ENCODE results near the gene LIN52.

The LIN52 gene

DNA sequence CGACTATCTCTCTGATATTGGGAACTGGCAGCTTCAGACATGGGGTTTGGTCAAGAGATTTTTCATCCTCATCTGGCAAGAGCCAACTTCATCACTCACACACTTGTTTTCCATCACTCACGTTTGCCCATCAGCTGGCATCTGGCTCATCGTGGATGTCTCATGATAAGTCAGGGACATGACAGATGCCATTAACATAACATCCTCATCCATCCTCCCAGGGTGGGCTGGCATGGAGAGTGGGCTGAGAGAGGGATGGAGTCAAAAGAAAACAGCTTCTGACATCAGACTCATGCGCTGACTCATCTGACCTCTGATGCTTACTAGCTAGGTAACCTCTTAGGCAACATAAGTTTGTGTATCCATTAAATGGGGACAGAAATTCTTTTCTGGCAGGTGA is 152.7 kb downstream of the LIN52 start:
- DNase-seq (ENCODE audit: low read depth in 2 of 2): no peak

DNA sequence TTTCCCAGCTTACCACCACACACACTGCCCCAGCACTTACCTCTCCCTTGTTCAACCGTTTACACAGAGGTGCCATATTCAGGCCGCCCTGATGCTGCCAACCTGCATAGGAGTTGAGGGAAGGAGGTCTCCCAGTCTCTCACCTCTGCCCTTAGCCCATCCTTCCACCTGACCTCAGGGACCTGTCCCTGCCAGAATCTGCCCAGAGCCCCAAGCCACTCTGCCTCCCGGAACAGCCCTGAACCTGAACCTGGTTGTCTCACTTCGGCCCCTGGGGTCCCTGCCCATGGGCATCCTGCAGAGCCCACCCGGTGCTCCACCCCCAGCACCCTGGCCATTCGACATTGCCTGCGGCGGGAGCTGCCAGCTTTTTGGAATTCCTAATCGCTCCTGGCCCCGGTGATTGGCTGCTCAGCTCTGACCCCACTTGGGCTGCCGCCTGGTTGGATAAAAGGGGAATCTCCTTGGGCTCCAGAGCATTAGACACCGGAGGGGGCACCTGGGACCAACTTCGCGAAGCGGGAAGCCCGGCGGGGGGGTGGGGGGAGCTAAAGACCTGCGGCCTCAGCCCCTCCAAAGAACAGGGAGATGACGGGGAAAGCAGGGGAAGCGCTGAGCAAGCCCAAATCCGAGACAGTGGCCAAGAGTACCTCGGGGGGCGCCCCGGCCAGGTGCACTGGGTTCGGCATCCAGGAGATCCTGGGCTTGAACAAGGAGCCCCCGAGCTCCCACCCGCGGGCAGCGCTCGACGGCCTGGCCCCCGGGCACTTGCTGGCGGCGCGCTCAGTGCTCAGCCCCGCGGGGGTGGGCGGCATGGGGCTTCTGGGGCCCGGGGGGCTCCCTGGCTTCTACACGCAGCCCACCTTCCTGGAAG is 154.5 kb downstream of the LIN52 start, which contains the start of gene VSX2:
VSX2 (plus strand) TSS at position 476 of the 874 bp plus-strand sequence; CDS start at position 589, 113 bp downstream.
- DNase-seq (ENCODE audit: low read depth in 2 of 2): no peak

DNA sequence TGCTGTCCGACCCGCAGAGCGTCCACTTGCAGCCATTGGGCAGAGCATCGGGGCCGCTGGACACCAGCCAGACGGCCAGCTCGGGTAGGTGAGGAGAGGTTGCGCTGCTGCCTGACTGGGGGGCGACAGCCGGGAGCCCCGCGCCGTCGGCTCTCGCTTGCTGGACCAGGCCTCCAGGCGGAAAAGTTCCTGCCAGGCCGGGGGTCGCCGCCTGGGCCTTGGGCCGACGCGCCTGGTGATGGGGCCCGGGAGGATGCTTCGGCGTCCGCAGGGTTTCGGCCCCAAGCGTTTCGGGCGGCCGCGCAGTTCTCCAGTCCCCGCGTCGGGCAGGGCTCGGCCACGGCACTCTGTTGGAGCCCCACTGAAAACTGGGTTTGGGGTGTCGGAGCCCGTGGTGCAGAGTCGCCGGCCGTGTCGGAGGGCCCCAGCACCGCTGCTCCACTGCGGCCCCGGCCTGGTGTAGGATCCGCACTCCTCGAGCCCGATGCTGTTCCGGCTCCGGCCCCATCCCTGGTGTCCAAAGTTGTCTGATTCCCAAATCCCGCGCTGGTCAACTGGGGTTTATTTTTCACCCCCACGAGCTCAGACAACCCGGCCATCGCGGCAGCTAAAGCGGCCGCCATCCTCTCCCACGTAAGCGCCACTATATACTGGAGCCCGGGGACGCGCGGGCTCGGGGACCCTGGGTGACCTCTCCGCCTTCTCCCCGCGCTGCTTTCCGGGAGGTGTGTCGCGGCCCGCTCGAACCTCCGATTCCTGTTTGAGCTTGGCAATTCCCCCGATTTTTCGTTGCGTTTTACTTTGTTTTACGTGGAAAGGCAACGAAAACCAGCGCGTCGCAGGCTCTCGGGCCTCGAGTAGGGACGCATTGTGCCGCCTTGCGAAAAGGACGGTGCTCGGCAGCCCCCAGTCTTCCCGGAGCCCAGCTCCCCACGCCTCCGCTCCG is 155.4 kb downstream of the LIN52 start:
- no peak for DNase-seq (ENCODE audit: low read depth in 2 of 2)

DNA sequence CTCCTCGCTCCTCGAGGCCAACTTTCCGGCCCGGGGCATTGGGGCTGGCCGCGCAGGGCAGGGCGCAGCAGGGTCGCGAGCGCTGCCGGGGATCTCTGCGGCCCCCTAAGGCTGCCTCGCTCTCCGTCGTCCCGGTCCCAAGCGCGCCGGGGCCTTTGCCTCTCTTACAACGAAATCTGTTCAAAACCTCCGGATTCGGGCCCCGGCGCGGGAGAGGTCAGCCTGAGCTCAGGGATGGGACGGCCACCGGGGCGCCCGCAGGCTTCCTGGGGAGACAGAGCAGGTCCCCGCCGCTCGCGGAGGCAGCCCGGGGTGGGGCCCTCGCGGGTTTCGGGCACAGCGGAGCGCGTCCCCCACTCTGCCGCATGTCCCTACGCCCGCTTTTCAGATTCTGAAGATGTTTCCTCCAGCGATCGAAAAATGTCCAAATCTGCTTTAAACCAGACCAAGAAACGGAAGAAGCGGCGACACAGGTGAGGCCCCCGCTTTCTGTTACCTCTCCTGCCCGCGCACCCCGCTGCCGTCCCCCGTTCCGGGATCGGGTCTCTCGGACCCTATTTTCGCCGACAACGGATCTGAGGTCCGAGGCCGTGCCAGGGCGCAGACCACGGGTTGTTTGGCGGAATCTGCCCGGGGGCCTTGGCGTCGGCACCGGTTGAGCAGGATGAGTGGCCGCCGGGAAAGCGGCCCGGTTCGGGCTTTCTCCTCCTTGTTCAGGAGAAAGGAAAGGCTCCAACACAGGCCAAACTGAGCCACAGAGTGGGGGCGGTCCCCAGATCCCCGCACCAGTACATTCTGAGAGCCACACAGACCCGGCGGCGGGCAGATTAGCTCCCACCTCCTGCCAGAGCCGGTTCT is 156.3 kb downstream of the LIN52 start:
- DNase-seq (ENCODE audit: low read depth in 2 of 2): no peak

DNA sequence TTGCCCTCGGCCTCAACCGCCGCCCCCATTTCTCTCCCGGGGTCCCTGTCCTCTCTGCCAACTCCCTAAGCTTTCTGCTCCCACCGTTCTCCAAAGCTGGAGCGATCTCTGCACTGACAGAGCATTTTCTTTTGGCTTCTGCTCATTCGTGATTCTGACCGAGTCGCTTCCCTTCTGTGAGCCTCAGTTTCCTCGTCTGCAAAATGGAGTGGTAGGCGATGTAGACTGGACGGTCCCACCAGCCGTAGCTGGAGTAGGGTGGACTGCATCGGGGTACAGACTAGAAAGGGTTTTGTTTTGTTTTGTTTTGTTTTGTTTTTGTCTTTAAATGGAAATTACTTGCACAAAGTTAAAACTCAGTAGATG is 156.9 kb downstream of the LIN52 start:
- no peak for DNase-seq (ENCODE audit: low read depth in 2 of 2)

DNA sequence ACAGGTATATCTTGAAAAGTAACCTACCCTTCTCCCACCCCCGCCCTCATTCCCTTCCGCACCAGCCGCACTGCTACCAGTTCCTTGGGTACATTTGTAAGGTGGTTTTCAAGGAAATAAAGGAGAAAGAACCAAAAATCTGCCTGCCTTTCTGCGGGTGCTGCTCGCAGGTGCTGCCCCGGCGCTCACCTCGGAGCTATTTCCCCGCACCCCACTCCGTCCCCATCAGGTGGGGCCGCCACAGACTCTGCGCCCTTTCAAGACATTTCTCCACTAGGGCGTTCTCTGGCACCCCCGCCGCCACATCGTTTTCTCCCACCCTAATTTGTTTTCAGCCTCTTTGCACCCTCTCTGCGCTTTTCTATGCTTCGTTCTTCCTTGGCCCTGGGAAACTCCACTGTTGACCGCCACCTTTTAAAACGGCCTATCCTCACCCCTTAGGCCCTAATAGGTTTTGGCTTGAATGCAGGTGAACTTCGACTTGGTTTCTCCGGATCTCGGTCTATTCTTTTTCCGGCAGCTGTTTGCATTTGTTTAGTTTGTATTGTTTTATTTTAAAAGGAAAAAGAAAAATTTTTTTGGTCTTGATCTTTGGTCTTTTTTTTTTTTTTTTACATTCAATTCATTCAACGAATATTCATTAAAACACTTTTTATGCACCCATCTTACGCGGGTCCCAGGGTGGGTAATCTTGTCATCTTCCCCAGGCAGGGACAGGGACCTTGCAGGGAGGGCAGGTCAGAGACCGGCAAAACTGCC is 157.4 kb downstream of the LIN52 start:
- no peak for DNase-seq (ENCODE audit: low read depth in 2 of 2)

DNA sequence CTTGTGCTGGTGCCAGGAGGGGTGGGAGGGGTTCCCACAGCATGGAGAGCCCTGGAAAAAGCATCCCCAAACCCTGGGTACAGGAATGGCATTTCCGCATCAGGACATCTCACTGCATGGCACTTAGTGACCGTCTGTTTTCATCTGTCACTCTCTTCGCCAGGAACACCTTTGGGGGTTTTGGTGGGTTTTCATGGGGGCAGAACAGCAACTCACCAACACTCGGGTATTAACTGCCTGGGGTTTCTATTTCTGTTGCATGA is 158.0 kb downstream of the LIN52 start:
- no peak for DNase-seq (ENCODE audit: low read depth in 2 of 2)

DNA sequence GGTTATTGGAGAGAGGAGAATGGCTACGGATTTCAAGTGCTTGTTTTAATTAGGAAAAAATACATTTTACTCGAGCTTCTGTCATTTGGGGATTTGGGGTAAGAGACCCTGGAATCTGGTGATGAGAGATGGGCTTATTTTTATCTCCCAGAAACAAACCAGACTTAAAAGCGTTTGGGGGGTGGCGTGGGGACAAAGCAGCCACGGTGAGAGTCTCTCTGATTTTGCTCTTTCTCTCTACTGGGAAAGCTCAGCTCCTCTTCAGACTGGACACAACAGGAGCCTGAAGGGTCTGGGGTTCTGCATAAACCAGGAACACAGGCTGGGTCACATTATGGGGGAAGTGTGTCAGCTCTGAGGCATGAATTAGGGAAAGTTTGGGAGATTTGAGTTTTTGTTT is 158.3 kb downstream of the LIN52 start:
- DNase-seq (ENCODE audit: low read depth in 2 of 2): no peak

DNA sequence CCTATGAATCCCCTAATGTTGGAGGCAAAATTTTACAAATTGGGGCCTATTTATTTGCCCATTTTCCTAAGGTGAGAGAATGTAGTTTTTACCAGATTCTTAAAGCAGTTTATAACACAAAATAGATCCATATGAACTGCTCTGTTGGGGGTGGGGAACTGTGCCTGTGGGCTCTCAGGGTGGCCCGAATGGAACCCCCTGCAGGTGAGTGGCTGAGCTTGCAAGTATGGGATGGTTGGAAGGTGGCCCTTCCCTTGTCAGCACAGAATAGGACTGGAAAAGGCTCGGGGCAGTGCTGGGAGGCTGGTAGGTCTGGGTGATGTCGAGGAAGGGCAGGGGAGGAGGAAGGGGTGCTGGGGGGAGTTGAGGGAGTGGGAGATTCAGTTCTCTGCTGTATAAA is 159.4 kb downstream of the LIN52 start:
- DNase-seq (ENCODE audit: low read depth in 2 of 2): no peak

DNA sequence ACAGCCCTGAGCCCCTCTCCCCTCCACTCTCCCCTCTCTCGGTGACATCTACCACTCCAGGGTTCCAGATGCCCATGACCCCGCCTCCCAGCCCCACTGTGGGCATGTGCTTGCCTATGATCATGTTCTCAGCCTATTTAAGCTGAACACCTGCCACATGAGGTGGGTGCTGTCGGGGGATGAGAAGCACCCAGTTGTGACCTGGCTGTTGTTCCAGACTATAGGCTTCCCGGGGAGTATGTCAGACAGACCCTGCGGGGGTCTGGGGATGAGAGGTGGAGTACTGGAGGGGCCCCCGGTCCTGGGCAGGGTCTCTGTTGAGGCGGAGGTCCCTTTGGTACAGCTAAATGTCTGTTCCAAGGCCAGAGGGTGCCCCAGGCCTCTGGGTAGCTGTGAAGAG is 160.5 kb downstream of the LIN52 start:
- no peak for DNase-seq (ENCODE audit: low read depth in 2 of 2)

DNA sequence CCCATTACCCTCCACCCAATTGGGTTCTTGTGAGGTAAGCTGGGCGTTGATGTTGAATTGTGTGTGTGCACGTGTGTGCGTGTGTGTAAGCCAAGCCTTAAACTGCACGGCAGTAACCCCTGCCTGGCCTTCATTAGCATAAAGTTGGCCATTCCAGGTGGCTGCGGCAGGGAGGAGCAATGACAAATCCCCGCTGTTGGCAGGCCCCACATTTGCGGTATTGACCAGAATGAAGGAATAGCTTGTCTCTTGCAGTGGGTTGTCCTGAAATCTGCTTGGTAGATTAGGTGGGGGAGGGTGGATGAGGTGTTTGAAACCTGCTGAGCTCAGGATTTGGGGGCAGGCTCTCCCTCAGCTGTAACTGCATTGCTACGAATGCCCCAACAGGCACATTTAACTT is 161.8 kb downstream of the LIN52 start:
- no peak for DNase-seq (ENCODE audit: low read depth in 2 of 2)

DNA sequence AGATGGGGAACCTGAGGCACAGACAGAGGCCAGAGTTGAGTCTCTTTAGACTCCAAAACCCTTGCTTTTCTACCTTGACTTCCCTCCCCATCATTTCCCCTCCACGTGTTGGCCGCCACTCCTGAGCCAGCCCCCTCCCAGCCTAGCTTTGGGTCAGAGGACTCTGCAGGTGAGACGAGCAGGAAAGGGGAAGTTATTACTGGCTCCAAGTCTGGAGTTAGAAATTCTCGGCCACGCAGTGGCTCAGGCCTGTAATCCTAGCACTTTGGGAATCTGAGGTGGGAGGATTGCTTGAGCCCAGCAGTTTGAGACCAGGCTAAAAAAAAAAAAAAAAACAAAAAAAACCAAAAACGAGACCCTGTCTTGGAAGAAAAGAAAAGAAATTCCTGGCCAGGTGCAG is 163.3 kb downstream of the LIN52 start:
- DNase-seq (ENCODE audit: low read depth in 2 of 2): no peak

DNA sequence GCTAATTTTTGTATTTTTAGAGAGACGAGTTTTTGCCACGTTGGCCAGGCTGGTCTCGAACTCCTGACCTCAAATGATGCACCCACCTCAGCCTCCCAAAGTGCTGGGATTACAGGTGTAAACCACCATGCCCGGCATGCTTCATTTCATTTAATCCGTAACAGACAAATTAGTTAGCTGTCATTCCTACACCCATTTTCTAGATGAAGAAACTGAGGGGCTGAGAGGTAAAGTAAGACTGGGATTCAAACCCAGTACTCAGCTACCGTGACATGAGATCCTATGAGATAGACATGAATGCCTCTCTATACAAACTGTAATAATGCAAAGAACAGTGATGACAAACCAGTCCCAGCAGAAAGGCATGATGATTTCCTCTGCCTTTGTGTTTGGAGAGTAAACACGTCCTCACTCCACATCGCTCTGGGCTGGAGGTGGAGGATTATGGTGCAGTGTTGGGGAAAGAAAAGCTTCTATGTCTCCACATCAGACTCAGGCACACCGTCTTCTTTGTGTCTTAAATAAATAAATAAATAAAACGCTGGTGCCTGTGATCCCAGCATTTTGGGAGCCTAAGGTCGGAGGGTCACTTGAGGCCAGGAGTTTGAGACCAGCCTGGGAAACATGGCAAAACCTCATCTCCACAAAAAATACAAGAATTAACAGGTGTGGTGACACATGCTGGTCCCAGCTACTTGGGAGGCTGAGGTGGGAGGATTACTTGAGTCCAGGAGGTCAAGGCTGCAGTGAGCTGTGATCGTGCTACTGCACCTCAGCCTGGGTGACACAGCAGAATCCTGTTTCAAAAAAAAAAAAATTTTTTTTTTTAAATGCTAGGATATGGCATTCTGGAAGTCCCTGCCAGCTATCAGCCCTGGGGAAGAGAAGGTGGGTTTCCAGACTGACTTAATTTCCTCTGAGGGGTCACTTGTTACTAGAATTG is 164.9 kb downstream of the LIN52 start:
- no peak for DNase-seq (ENCODE audit: low read depth in 2 of 2)

Measured in activated CD4-positive, alpha-beta T cell treated with anti-CD3 and anti-CD28 coated beads for 24 hours (primary cell).